Mucosa of stomach (tissue), 1 donor: ENCODE results near the gene IGIP.
"Not testable (repeated sequence)": the region's sequence is repeated elsewhere in the genome, so short reads cannot be mapped to it uniquely, and the experiment has no call there.

Experiments
- H3K27me3 ChIP-seq: one replicate; pipeline ENCODE4 v1.7.0; 2013; ENCODE audit warnings: mild to moderate bottlenecking, low read length; ENCODE audit not compliant: control insufficient read depth, insufficient read depth
- H3K36me3 ChIP-seq: one replicate; pipeline ENCODE4 v1.7.0; 2013; ENCODE audit warnings: low read length; ENCODE audit not compliant: control insufficient read depth, insufficient read depth
- H3K4me1 ChIP-seq: one replicate; pipeline ENCODE4 v1.7.0; 2013; ENCODE audit warnings: mild to moderate bottlenecking, low read length; ENCODE audit not compliant: control insufficient read depth, insufficient read depth
- H3K4me3 ChIP-seq: one replicate; pipeline ENCODE4 v1.7.0; 2013; ENCODE audit warnings: low read length
- H3K9ac ChIP-seq: one replicate; pipeline ENCODE4 v1.7.0; 2013; ENCODE audit warnings: mild to moderate bottlenecking, low read length, moderate library complexity
- H3K9me3 ChIP-seq: one replicate; pipeline ENCODE4 v1.7.0; 2013; ENCODE audit warnings: mild to moderate bottlenecking, low read length, moderate library complexity; ENCODE audit not compliant: control insufficient read depth
- donor health status: Pancreatic carcinoma.

Gene IGIP

DNA sequence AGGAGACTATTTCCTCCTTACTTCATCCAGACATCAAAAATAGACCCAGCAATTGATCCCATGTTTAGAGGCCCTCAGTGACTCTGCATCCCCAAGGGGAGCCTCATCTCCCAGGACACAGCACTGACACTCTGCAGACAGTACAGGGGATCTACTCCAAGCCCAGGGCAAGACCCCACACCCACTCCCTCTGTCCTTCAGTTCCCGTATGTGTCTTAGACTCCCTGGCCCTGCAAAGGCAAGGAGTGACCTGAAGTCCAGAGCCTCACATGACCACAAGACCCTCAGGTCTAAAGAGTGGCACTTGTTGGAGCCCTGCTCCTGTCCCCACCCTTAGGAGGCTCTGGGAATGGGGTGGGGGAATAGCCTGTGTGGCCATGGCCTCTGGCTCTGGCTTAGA is 21.7 kb downstream of the IGIP start:
- no peaks in the 10 kb centered on the region for H3K9me3 ChIP-seq
- H3K4me1 ChIP-seq = peaks cover 38% of the 10 kb centered on the region
- no peak overlapping the region for H3K4me3 ChIP-seq
- H3K27me3 ChIP-seq = no peaks in the 10 kb centered on the region
- H3K9ac ChIP-seq = no peak overlapping the region
- H3K36me3 ChIP-seq = no peaks in the 10 kb centered on the region

DNA sequence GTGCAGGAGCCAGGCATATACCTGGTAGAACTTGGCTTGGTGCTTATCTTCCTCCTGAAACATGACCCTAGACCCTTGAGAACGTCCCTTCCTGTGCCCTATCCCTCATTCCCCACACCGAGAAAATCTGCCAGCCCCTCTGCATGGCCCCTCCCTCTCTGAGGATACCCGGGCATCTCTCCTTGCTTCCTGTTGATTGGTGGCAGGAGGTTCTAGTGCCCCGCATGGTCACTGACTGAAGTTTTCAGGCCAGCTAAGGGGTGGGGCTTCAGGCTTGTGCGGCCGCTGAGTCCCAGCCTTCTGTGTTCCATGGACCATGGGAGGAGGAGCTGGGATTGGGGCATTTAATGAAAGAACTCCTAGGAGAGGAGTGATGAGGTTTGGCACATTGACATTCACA is 22.8 kb downstream of the IGIP start:
- Histone ChIP-seq H3K9ac (no peak overlapping the region), H3K4me1 (peaks cover 30% of the 10 kb centered on the region), H3K36me3 (no peaks in the 10 kb centered on the region), H3K27me3 (no peaks in the 10 kb centered on the region), H3K4me3 (no peak overlapping the region), H3K9me3 (no peaks in the 10 kb centered on the region)

DNA sequence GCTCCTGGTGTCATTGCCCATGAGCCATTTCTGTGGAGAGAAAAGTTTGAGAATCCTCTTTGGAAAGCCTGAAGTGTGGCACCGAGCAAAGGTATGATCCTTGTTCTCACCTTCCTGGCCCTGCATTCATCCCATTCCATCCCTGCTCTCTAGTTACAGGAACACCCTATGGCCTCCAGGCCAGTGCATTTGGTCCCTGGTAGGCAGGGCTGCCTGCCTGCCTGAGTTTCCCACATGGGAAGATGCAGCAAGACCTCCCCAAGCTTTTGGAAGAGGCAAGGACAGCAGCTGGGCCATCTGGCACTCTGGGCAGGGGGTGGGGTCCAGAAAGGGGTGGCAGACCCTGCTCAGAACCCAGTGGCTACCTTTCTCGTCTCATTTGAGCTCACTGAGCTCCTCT is 24.5 kb downstream of the IGIP start:
- Histone ChIP-seq H3K36me3 (no peaks in the 10 kb centered on the region), H3K9me3 (no peaks in the 10 kb centered on the region), H3K4me3 (no peak overlapping the region), H3K27me3 (no peaks in the 10 kb centered on the region), H3K9ac (no peak overlapping the region), H3K4me1 (peaks cover 31% of the 10 kb centered on the region)

DNA sequence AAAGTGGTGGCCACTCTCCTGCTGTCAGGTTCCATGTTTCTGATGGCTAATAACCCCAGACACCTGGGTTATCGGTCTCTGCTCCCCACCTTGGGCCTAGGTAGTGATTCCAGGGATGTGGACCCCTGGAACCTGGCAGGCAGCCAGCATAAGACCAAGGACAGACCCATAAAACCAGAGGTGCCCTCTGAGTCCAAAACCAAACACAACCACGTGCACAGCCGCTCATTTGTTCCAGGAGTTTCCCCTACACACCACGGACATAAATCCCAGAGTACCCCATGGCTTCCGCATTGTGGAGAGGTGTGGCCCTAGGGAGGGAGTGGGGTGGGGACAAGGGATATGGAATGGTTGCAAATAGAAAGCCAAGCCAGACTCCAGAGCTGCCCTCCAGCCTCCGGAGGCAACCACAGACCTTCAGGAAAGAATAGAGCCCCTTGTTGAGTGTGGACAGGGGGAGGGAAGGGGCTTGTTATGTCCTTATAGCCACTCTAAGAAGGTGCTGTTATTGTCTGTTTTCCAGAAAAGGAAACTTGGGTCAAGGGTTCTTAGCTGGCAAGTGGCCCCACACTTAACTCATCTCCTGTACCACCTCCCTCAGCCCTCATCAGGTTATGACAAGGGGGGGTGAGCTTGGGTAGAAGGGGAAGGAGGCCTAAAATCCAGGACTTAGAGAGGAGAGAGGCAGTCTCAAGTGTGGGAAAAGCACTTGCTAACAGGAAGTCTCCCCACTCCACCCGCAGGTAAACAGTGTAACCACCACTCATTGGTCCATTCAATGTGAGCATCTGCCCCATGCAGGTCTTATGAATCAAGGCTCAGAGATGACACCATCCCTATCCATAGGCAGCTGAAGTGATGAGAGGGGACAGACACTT is 25.6 kb downstream of the IGIP start:
- H3K4me1 ChIP-seq = peaks cover 22% of the 10 kb centered on the region
- H3K4me3 ChIP-seq = no peak overlapping the region
- H3K9me3 ChIP-seq = no peaks in the 10 kb centered on the region
- H3K9ac ChIP-seq = no peak overlapping the region
- H3K27me3 ChIP-seq = no peaks in the 10 kb centered on the region
- no peaks in the 10 kb centered on the region for H3K36me3 ChIP-seq

DNA sequence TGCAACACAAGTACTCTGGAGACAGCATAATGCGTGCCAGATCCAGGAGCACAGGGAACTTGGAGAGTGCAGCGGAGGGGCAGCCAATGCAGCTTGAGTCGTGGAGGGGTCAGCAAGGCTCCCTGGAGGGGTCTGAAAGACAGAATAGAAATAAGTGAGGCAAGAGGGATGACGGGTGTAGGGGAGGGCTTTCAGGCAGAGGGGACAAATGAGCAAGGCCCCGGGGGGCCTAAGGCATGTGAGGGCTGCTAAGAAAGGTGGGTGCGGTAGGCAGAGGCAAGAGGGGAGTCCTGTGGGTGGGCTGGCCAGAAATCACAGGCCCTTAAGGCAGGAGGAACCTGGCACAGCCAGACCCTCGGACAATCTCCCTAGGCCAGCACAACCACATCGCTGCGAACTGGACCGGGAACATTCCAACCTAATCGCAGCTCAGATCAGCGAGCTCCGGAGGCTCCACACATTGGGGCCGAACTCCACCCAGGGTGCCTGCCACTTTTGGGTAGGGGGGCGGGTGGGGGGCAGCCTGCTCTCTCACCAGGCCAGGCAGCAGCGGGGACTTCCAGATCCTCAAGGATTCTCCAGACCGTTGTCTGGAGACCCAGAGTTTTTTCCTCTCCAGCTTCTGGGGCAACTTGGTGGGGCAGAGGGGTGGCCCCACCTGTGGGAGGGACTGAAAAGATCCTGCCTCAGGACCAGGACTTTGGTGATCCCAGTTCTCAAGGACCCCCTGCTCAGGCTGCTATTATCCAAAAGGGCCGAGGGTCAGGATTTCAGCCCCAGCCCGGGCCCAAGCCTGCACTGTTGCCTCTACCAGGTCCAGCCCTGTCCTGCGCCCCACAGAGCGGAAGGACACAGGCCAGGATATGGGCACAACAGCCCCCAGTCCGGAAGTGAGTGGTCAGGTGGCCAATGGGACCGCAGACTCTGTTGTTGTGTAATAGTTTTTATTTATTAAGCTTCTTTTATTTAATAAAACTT is 26.6 kb downstream of the IGIP start:
- H3K36me3 ChIP-seq = no peaks in the 10 kb centered on the region
- H3K27me3 ChIP-seq = no peaks in the 10 kb centered on the region
- H3K4me1 ChIP-seq = peaks cover 29% of the 10 kb centered on the region
- no peak overlapping the region for H3K4me3 ChIP-seq
- no peaks in the 10 kb centered on the region for H3K9me3 ChIP-seq
- H3K9ac ChIP-seq = no peak overlapping the region

DNA sequence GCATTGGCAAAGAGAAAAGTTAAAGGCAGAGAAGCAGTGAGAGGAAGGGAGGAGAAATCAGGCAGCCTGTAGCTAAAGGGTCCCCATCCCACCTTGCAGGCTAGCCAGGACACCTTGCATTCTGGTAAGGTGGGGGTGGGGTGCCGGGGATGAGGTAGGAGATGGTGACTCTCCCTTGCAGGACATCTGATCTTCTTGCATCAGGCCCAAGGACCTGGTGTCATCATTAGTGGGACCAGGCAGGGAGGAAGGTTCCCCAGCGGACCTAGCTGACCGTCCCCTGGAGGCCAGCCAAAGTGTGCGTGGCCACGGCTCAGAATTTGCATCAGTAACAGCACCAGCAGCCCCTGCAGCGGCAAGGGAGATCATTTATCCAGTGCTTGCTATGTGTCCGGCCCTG is 27.5 kb downstream of the IGIP start:
- Histone ChIP-seq H3K4me1 (peaks cover 33% of the 10 kb centered on the region), H3K4me3 (no peak overlapping the region), H3K36me3 (no peaks in the 10 kb centered on the region), H3K27me3 (no peaks in the 10 kb centered on the region), H3K9ac (no peak overlapping the region), H3K9me3 (no peaks in the 10 kb centered on the region)

DNA sequence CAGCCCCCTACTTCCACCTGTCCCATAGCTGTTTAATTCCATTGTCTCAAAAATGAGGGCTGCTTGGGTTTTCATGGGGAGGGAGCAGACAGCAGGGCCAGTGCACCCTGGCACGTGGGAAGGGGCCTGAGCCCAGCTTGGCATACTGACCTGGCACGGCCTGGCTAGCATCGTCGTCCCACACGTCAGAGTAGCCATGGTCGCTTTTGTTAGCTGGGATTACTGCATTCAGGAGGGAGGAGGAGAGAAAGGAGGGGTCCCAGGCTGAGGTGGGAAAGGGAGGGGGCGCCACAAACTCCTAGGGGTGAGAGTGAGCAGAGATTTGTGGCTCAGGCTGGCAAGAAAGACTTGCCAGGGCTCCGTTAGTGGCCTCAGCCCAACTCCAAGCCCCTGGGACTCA is 28.2 kb downstream of the IGIP start:
- Histone ChIP-seq H3K36me3 (no peaks in the 10 kb centered on the region), H3K4me1 (peaks cover 33% of the 10 kb centered on the region), H3K9me3 (no peaks in the 10 kb centered on the region), H3K4me3 (no peak overlapping the region), H3K9ac (no peak overlapping the region), H3K27me3 (no peaks in the 10 kb centered on the region)

DNA sequence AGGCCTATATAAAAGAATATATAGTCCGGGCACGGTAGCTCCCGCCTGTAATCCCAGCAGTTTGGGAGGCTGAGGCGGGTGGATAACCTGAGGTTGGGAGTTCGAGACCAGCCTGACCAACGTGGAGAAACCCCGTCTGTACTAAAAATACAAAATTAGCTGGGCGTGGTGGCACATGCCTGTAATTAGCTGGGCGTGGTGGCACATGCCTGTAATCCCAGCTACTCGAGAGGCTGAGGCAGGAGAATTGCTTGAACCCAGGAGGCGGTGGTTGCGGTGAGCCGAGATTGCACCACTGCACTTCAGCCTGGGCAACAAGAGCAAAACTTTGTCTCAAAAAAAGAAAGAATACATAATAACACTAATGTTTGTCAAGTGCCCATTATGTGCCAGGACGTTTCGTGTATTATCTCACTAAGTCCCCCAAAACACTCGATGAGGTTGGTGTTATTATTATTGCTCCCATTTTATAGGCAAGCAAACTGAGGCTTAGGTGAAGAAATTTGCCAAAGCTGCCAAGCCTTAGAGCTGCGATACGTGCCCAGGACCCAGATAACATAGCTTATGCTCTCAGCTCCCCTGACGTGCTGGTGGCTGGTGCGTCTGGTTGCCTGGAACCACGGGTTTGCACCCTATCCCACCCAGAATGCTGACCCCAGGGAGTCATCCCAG is 29.1 kb downstream of the IGIP start:
- H3K9ac ChIP-seq, H3K4me3 ChIP-seq, H3K9me3 ChIP-seq, H3K36me3 ChIP-seq, H3K27me3 ChIP-seq: not testable (repeated sequence)
- H3K4me1 ChIP-seq = peaks cover 33% of the 10 kb centered on the region

DNA sequence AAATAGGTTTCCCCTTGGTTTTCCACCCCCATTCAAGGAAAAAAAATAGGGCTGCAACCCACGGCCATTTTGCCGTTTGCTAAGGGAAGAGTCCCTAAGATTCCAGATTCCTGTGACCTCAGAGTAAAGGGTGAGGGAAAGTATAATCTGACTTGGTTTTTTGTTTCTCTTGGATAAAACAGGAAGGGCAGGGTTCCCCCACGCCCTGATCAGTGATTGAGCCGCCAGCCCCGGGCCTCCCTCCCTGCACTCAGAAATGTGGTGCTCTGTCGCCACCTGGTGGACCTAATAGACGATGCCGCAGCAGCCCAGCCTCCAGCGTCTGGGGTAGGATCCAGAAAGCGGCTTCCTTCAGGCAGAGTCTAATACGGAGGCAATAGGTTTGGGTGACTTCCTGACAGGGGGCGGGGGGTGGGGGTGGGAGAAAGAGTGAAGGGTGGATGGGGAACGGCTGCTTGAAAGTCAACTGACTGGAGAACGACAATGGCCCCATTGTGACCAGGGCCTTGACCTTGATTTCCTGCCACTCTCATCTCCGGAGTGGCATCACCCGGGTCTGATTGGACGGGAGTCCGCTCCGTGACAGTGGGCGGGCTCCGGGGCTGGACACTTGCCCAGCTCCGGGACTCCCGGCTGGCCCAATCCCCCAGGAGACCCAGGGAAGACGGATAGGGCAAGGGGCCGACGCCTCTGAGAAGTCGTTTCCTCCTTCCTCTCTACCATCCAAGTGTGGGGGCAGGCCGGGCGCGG is 31.5 kb downstream of the IGIP start:
- H3K27me3 ChIP-seq = no peaks in the 10 kb centered on the region
- no peaks in the 10 kb centered on the region for H3K36me3 ChIP-seq
- peak overlapping the region; percentile 61 for H3K9ac ChIP-seq
- peaks cover 27% of the 10 kb centered on the region for H3K4me1 ChIP-seq
- H3K9me3 ChIP-seq = no peaks in the 10 kb centered on the region
- peak overlapping the region; percentile 24 for H3K4me3 ChIP-seq

DNA sequence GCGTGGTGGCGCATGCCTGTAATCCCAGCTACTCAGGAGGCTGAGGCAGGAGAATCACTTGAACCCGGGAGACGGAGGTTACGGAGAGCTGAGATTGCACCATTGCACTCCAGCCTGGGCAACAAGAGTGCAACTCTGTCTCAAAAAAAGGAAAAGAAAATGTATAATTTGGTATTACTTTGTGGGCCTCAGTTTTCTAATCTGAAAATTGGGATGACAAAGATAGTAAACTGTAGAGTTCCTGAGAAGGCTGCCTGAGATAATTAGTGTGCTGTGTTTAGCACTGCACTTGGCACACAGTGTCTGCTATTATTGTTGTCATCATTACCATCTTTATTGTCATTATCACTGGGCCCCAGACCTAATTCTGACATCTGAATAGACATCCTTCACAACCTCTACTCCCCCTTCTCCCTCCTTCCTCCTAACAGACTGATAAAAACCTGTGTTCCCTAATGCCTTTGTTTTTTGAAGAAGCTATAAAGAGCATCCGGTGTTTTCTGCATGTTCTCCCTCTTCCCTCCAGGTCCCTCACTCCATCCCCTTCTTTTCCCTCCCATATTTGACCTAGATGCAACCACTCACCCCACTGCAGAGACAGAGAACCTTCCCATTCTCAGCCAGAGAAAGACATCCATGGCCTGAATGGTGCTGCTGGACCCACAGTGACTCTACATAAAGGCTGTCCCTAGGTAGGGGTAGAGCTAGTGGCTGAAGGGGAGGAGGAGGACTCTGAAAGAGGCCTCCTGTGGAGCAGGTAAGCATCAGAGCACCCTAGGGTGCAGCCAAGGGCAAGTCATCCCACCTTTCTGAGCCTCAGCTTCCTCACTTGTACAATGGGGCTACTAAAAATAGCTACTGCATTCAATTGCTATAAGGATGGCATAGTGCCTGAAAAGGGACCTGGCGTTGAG is 33.5 kb downstream of the IGIP start:
- peaks cover 39% of the 10 kb centered on the region for H3K4me1 ChIP-seq
- H3K27me3 ChIP-seq = no peaks in the 10 kb centered on the region
- no peaks in the 10 kb centered on the region for H3K9me3 ChIP-seq

More for the DNA sequence above, 33.5 kb downstream of the IGIP start:
- Histone ChIP-seq H3K4me3 (no peak overlapping the region), H3K9ac (no peak overlapping the region), H3K36me3 (no peaks in the 10 kb centered on the region)
